Keratinocyte (primary cell): ENCODE results near the gene SUGT1. TPM values are rescaled to one million over a fixed set of nuclear protein-coding genes. Genes with fewer than 3 reads are reported as not detected.

Experiments
- DNase-seq: peaks from one replicate; pipeline ENCODE4 v3.0.0-alpha.2; 2011; ENCODE audit warnings: low read depth, missing footprints, low spot score
- FAIRE-seq: peaks from 2 replicates; lab custom pipeline; 2011; peaks lifted over from hg19 to GRCh38; lab: Jason Lieb, UNC
- H2AFZ ChIP-seq: 2 replicates; pipeline ENCODE4 v1.6.0; 2012; ENCODE audit warnings: low read length, control low read depth, inconsistent platforms; ENCODE audit not compliant: control insufficient read depth
- H3K27ac ChIP-seq: 2 replicates; pipeline ENCODE4 v1.5.1; 2011; ENCODE audit warnings: low read length; ENCODE audit not compliant: control insufficient read depth, insufficient read depth
- H3K27me3 ChIP-seq: 3 replicates; pipeline ENCODE4 v1.6.0; 2011; ENCODE audit warnings: low read length; ENCODE audit not compliant: control insufficient read depth, insufficient read depth; ENCODE audit errors: extremely low read depth
- H3K36me3 ChIP-seq, 2 experiments: 2 replicates in 1 of 2; 3 replicates in 1 of 2; pipeline ENCODE4 v1.5.1; 2011; ENCODE audit warnings: low read length in 2 of 2, mild to moderate bottlenecking in 1 of 2; ENCODE audit not compliant: control insufficient read depth in 2 of 2, insufficient read depth in 2 of 2; ENCODE audit errors: extremely low read depth in 1 of 2
- H3K4me1 ChIP-seq: 3 replicates; pipeline ENCODE4 v1.5.1; 2011; ENCODE audit warnings: low read length; ENCODE audit not compliant: control insufficient read depth, insufficient read depth; ENCODE audit errors: extremely low read depth
- H3K4me2 ChIP-seq: 3 replicates; pipeline ENCODE4 v1.6.0; 2011; ENCODE audit warnings: low read depth, low read length; ENCODE audit not compliant: control insufficient read depth, insufficient read depth; ENCODE audit errors: extremely low read depth
- H3K4me3 ChIP-seq, 3 experiments: fragments of 200-600 bp in 1 of 3; sonication (generic) in 1 of 3; 2 replicates in 2 of 3; 3 replicates in 1 of 3; pipeline ENCODE4 v1.5.1; 2011 to 2016; ENCODE audit warnings: low read length in 3 of 3, mild to moderate bottlenecking in 3 of 3, control low read depth in 2 of 3, inconsistent platforms in 1 of 3, low read depth in 1 of 3, mixed read lengths in 1 of 3, mixed run types in 1 of 3, moderate library complexity in 1 of 3; ENCODE audit not compliant: control insufficient read depth in 2 of 3, insufficient read depth in 2 of 3; ENCODE audit errors: extremely low read depth in 1 of 3
- H3K79me2 ChIP-seq: 2 replicates; pipeline ENCODE4 v1.6.0; 2012; ENCODE audit warnings: low read length; ENCODE audit not compliant: control insufficient read depth, insufficient read depth
- H3K9ac ChIP-seq: 3 replicates; pipeline ENCODE4 v1.6.0; 2011; ENCODE audit warnings: low read length; ENCODE audit not compliant: control insufficient read depth, insufficient read depth; ENCODE audit errors: extremely low read depth
- H3K9me1 ChIP-seq: 3 replicates; pipeline ENCODE4 v1.6.0; 2011; ENCODE audit warnings: low read length; ENCODE audit not compliant: control insufficient read depth, insufficient read depth; ENCODE audit errors: extremely low read depth
- H3K9me3 ChIP-seq: 2 replicates; pipeline ENCODE4 v1.5.1; 2012; ENCODE audit warnings: low read depth, low read length; ENCODE audit not compliant: control insufficient read depth
- H4K20me1 ChIP-seq: 3 replicates; pipeline ENCODE4 v1.6.0; 2011; ENCODE audit warnings: low read length; ENCODE audit not compliant: control insufficient read depth, insufficient read depth; ENCODE audit errors: extremely low read depth
- EZH2 ChIP-seq: IDR thresholded peaks from one replicate; pipeline ENCODE4 v1.6.1; 2012; ENCODE audit warnings: inconsistent platforms, mild to moderate bottlenecking, low read length, moderate library complexity
- dilution Hi-C: fragments of 300-500 bp; cut with MboI; formaldehyde crosslinking; loops from one replicate; pipeline ENCODE4 v1.7.0; 2020; ENCODE audit warnings: low sequenced_read_pairs; ENCODE audit not compliant: extremely low pct_ligation_motif_present
- polyA plus RNA-seq, 5 experiments: library from polyadenylated mRNA; depleted of rRNA in 3 of 5; stranded (reverse) in 3 of 5; stranded (forward) in 1 of 5; unstranded in 1 of 5; fragments of >200 nt; gene quantifications; 1 replicate in 1 of 5; 2 replicates in 3 of 5; 3 replicates in 1 of 5; pipeline versions ENCODE4 v1.2.1 to v1.2.3, GENCODE V29; 2011 to 2012; ENCODE audit warnings: missing spikeins in 2 of 5, low read depth in 1 of 5, low replicate concordance in 1 of 5
- TF ChIP-seq, protein P1 (sequence below), 3 experiments: IDR thresholded peaks in 1 of 3; conservative IDR thresholded peaks in 1 of 3; optimal IDR thresholded peaks in 1 of 3; 2 replicates in 2 of 3; 3 replicates in 1 of 3; pipeline versions ENCODE3 to v1.5.1; 2011; ENCODE audit warnings: low read length in 3 of 3, mild to moderate bottlenecking in 3 of 3, moderate library complexity in 2 of 3, control low read depth in 1 of 3, inconsistent platforms in 1 of 3; ENCODE audit not compliant: insufficient read depth in 2 of 3; ENCODE audit errors: extremely low read depth in 1 of 3

SUGT1 gene
- polyA plus RNA-seq, 1 donor (not counting 4 experiments of a cell fraction or from before 2014, with no cell fraction given): 43.9 TPM

DNA sequence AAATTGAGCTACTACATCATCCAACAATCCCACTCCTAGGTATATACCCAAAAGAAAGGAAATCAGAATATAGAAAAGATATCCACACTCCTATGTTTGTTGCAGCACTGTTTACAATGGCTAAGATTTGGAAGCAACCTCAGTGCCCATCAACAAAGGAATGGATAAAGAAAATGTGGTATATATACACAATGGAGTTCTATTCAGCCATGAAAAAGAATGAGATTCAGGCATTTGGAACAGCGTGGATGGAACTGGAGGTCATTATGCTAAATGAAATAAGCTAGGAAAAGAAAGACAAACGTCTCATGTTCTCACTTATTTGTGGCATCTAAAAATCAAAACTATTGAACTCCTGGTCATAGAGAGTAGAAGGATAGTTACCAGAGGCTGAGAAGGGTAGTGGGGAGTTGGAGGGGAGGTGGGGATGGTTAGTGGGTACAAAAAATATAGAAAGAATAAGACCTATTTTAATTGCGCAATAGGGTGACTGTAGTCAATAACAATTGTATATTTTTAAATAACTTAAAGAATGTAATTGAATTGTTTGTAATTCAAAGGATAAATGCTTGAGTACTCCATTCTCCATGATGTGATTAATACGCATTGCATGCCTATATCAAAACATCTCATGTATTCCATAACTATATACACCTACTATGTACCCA, 37.4 kb upstream of the SUGT1 start:
- Histone ChIP-seq H3K79me2 (peaks cover 25% of the 10 kb centered on the region), H3K4me2 (no peak overlapping the region), H3K9me3 (no peaks in the 10 kb centered on the region), H2AFZ (no peak overlapping the region), H3K4me3 (no peak overlapping the region), H3K9ac (no peak overlapping the region), H3K36me3 (no peaks in the 10 kb centered on the region), H3K4me1 (peaks cover 4% of the 10 kb centered on the region), H4K20me1 (no peaks in the 10 kb centered on the region), H3K27me3 (no peaks in the 10 kb centered on the region), H3K27ac (no peak overlapping the region), H3K9me1 (no peaks in the 10 kb centered on the region)
- DNase-seq: no peak
- FAIRE-seq: no peak
- dilution Hi-C loops: no loop called here
- no peak for TF ChIP-seq EZH2
- TF ChIP-seq, protein P1, sequence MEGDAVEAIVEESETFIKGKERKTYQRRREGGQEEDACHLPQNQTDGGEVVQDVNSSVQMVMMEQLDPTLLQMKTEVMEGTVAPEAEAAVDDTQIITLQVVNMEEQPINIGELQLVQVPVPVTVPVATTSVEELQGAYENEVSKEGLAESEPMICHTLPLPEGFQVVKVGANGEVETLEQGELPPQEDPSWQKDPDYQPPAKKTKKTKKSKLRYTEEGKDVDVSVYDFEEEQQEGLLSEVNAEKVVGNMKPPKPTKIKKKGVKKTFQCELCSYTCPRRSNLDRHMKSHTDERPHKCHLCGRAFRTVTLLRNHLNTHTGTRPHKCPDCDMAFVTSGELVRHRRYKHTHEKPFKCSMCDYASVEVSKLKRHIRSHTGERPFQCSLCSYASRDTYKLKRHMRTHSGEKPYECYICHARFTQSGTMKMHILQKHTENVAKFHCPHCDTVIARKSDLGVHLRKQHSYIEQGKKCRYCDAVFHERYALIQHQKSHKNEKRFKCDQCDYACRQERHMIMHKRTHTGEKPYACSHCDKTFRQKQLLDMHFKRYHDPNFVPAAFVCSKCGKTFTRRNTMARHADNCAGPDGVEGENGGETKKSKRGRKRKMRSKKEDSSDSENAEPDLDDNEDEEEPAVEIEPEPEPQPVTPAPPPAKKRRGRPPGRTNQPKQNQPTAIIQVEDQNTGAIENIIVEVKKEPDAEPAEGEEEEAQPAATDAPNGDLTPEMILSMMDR (optimal IDR thresholded peaks at IDR 0.05 in 1 of 3, IDR thresholded peaks at IDR 0.05 in 1 of 3, conservative IDR thresholded peaks at IDR 0.05 in 1 of 3; ENCODE audit: extremely low read depth in 1 of 3, insufficient read depth in 2 of 3, low read length in 3 of 3): no peak

DNA sequence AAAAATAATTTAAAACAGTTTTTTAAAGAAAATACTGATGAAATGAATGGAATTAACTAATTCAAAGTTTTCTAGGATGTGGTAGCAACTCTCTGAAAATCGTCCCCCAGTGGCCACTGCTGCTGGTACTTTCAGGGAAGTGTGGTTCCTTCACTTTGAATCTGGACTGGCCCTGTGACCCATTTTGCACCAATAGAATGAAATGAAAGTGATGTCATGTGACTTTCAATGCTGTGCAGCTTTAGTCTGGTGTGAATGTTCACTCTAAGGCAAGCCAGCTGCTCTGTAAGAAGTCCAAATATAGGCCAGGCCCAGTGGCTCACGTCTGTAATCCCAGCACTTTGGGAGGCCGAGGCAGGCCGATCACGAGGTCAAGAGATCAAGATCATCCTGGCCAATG, 36.8 kb upstream of the SUGT1 start:
- no peaks in the 10 kb centered on the region for H3K9me3 ChIP-seq
- H3K9ac ChIP-seq: no peak overlapping the region
- no peaks in the 10 kb centered on the region for H3K27me3 ChIP-seq
- H3K79me2 ChIP-seq: peaks cover 28% of the 10 kb centered on the region
- no peak overlapping the region for H2AFZ ChIP-seq
- no peaks in the 10 kb centered on the region for H4K20me1 ChIP-seq
- FAIRE-seq (no peak), DNase-seq (no peak)
- H3K36me3 ChIP-seq: no peaks in the 10 kb centered on the region
- H3K27ac ChIP-seq: no peak overlapping the region
- dilution Hi-C loops: no loop called here
- TF ChIP-seq, protein P1 (optimal IDR thresholded peaks at IDR 0.05 in 1 of 3, IDR thresholded peaks at IDR 0.05 in 1 of 3, conservative IDR thresholded peaks at IDR 0.05 in 1 of 3; ENCODE audit: extremely low read depth in 1 of 3, insufficient read depth in 2 of 3, low read length in 3 of 3): no peak
- TF ChIP-seq EZH2: no peak
- peaks cover 4% of the 10 kb centered on the region for H3K4me1 ChIP-seq
- no peak overlapping the region for H3K4me3 ChIP-seq
- no peak overlapping the region for H3K4me2 ChIP-seq
- H3K9me1 ChIP-seq: no peaks in the 10 kb centered on the region
